Thyroid gland (tissue), 4 donors: Measurements from ENCODE around the gene ELOB. TPM values are rescaled to one million over a fixed set of nuclear protein-coding genes. Genes with fewer than 3 reads are reported as not detected.

ENCODE experiments used
- DNase-seq, 2 donors: peaks; one replicate each; pipeline ENCODE4 v3.0.0-alpha.2; 2019
- H3K27ac ChIP-seq, 3 donors: fragments of 200-600 bp; sonication (generic); 1 replicate in 2 of 3; 2 replicates in 1 of 3; pipeline ENCODE4 v1.5.1; 2016 to 2019; ENCODE audit warnings: mild to moderate bottlenecking in 1 of 3, moderate library complexity in 1 of 3
- H3K27me3 ChIP-seq: fragments of 200-600 bp; sonication (generic); one replicate; pipeline ENCODE4 v1.5.1; 2019
- H3K36me3 ChIP-seq, 2 donors: fragments of 200-600 bp; sonication (generic); one replicate each; pipeline ENCODE4 v1.5.1; 2016 to 2019
- H3K4me1 ChIP-seq, 2 donors: fragments of 200-600 bp; sonication (generic); one replicate each; pipeline ENCODE4 v1.5.1; 2017 to 2019
- H3K4me3 ChIP-seq, 3 donors: fragments of 200-600 bp; sonication (generic); replicated peaks in 1 of 3; 1 replicate in 2 of 3; 2 replicates in 1 of 3; pipeline ENCODE4 v1.5.1; 2016; ENCODE audit warnings: mild to moderate bottlenecking in 1 of 3
- H3K9me3 ChIP-seq: fragments of 200-600 bp; sonication (generic); one replicate; pipeline ENCODE4 v1.5.1; 2017
- POLR2A ChIP-seq, 2 donors: fragments of 450-650 bp; IDR thresholded peaks; one replicate each; pipeline ENCODE4 v1.6.1; 2017; ENCODE audit warnings: antibody characterized with exemption in 2 of 2, mild to moderate bottlenecking in 2 of 2, moderate library complexity in 1 of 2
- WGBS, 2 donors: methylation state at CpG; one replicate each; pipeline ENCODE4 v1.1.5; 2017; 5-methylcytosine and 5-hydroxymethylcytosine counted together
- intact Hi-C: fragments of 100-400 bp; cut with DNase I; formaldehyde crosslinking; loops from one replicate; pipeline ENCODE4 v1.15.1; 2023
- total RNA-seq, 4 donors: library from RNA; depleted of rRNA; stranded (reverse); fragments of >200 nt; gene quantifications; one replicate each; pipeline ENCODE4 v1.2.3, GENCODE V29; 2016
- TF ChIP-seq, protein P1 (sequence below), 6 experiments: fragments of 200-600 bp in 3 of 6; fragments of 450-650 bp in 3 of 6; sonication (generic) in 3 of 6; IDR thresholded peaks; one replicate each; pipeline ENCODE4 v1.5.1; 2016 to 2019; ENCODE audit warnings: antibody characterized with exemption in 6 of 6, mild to moderate bottlenecking in 2 of 6, inconsistent platforms in 1 of 6, moderate library complexity in 1 of 6

The ELOB gene
- total RNA-seq, 4 donors from 2014 or later: 373 to 786 (median 647) TPM

DNA sequence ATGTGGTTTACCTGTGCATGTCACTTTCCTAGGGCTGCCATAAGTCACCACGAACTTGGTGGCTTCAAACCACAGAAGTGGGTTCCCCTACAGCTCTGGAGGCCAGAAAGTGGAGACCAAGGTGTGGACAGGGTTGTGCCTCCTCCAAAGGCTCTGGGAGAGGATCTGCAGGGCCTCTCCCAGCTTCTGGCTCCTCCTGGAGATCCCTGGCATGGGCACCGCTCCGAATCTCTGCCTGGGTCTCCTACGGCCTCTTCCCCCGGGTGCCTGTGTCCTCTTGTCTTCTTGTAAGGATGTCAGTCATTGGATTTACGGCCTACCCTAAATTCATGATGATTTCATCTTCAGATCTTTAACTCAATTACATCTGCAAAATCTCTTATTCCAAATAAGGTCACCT lies 27.1 kb downstream of the ELOB start:
- intact Hi-C loops: no loop called here
- Histone ChIP-seq H3K27me3 (no peaks in the 10 kb centered on the region), H3K36me3 (no peaks in the 10 kb centered on the region), H3K27ac (no peak overlapping the region), H3K4me3 (no peak overlapping the region), H3K9me3 (no peaks in the 10 kb centered on the region), H3K4me1 (peaks cover 20 to 24% of the 10 kb centered on the region in 2 donors)
- TF ChIP-seq, protein P1, sequence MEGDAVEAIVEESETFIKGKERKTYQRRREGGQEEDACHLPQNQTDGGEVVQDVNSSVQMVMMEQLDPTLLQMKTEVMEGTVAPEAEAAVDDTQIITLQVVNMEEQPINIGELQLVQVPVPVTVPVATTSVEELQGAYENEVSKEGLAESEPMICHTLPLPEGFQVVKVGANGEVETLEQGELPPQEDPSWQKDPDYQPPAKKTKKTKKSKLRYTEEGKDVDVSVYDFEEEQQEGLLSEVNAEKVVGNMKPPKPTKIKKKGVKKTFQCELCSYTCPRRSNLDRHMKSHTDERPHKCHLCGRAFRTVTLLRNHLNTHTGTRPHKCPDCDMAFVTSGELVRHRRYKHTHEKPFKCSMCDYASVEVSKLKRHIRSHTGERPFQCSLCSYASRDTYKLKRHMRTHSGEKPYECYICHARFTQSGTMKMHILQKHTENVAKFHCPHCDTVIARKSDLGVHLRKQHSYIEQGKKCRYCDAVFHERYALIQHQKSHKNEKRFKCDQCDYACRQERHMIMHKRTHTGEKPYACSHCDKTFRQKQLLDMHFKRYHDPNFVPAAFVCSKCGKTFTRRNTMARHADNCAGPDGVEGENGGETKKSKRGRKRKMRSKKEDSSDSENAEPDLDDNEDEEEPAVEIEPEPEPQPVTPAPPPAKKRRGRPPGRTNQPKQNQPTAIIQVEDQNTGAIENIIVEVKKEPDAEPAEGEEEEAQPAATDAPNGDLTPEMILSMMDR (IDR thresholded peaks at IDR 0.05): no peak
- no peak for TF ChIP-seq POLR2A (IDR thresholded peaks at IDR 0.05)
- WGBS, 2 donors: 94 to 97% methylated on average over 5 to 6 of the region's 6 CpGs
- no peak for DNase-seq

DNA sequence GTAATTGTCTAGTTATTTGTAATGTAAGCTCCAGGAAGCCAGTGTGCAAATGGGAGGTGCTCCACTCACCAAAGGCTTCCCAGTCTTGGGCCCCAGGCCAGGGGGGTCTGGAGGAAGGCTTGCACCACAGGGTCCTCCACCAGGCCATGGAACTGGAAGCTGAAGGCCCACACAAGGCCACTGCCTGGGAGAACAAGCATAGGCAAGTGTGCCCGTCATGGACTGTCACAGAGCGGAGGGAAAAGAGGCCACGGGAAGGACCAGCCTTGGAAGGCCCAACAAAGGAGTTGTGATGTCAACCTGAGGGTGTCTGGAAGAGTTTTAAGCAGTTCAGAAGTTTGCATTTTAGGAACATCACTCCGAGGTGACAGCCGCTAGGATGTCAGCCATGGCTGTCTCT lies 27.6 kb downstream of the ELOB start:
- no peaks in the 10 kb centered on the region for H3K36me3 ChIP-seq
- H3K27me3 ChIP-seq: no peaks in the 10 kb centered on the region
- intact Hi-C loops: no loop called here
- DNase-seq: no peak
- H3K9me3 ChIP-seq: no peaks in the 10 kb centered on the region
- no peak overlapping the region for H3K27ac ChIP-seq
- no peak overlapping the region for H3K4me3 ChIP-seq
- 98 to 99% methylated on average over 5 of the region's 5 CpGs for WGBS, 2 donors
- TF ChIP-seq, protein P1 (IDR thresholded peaks at IDR 0.05): no peak
- TF ChIP-seq POLR2A (IDR thresholded peaks at IDR 0.05): no peak
- H3K4me1 ChIP-seq: peaks cover 15 to 19% of the 10 kb centered on the region in 2 donors

DNA sequence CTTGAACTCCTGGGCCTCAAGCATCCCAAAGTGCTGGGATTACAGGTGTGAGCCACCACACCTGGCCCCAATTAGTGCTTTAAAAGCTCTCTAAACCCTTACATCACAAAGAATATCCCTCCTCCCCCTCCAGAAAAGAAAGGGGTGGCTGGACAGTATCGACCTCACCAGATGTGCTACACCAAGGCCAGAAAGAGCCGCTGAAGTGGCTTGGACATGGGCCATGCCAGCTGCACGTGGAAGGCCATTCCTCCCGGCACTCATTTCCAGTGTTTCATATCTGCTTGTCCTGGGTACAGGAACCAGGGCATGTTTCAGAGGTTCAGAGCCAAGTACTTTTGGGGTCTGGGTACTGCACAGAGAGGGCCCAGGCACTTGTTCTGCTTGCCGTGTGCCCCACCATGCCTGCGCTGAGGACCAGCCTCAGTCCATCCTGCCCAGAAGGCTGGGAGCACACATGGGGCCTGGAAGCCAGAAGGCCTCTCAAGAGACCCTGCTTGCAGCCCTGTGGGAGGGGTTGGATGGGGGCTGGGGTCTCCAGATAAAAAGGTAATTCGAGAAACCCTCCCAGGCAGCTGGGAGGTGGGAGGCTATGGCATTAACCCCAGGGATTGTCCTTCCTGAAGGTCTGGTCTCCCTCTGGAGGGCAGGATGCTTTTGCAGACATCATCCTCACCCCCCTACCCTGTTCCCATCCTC lies 28.2 kb downstream of the ELOB start:
- Histone ChIP-seq H3K36me3 (no peaks in the 10 kb centered on the region), H3K27ac (no peak overlapping the region), H3K27me3 (no peaks in the 10 kb centered on the region), H3K4me1 (peaks cover 9 to 13% of the 10 kb centered on the region in 2 donors), H3K9me3 (no peaks in the 10 kb centered on the region), H3K4me3 (no peak overlapping the region)
- intact Hi-C loops: no loop called here
- no peak for DNase-seq
- TF ChIP-seq POLR2A (IDR thresholded peaks at IDR 0.05): no peak
- TF ChIP-seq, protein P1 (IDR thresholded peaks at IDR 0.05): no peak
- 81 to 90% methylated on average over 5 of the region's 7 CpGs for WGBS, 2 donors

DNA sequence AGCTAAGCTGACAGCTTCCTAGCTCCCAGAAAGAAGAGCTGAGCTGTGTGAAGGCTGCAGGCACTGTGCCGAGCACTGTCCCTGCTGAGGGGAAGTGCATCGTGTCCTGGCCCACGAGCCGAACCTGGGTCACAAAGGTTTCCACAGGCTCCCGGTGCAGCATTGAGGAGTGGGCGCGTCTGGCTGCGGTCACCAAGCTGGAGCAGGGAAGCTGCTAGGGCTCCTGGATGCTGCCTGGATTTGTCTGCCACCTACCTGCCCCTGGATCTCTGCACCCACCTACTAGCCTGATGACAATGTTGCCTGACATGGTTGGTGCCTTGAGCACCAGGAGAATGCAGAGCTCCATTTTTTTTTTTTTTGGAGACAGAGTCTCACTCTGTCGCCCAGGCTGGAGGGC lies 31.1 kb downstream of the ELOB start:
- no peaks in the 10 kb centered on the region for H3K4me1 ChIP-seq
- 85 to 87% methylated on average over 9 of the region's 9 CpGs for WGBS, 2 donors
- TF ChIP-seq, protein P1 (IDR thresholded peaks at IDR 0.05): no peak
- no peak for TF ChIP-seq POLR2A (IDR thresholded peaks at IDR 0.05)
- H3K27me3 ChIP-seq: no peaks in the 10 kb centered on the region
- H3K4me3 ChIP-seq: no peak overlapping the region
- H3K9me3 ChIP-seq: no peaks in the 10 kb centered on the region
- no peaks in the 10 kb centered on the region for H3K36me3 ChIP-seq
- DNase-seq: no peak
- no peak overlapping the region for H3K27ac ChIP-seq
- intact Hi-C loops: no loop called here

DNA sequence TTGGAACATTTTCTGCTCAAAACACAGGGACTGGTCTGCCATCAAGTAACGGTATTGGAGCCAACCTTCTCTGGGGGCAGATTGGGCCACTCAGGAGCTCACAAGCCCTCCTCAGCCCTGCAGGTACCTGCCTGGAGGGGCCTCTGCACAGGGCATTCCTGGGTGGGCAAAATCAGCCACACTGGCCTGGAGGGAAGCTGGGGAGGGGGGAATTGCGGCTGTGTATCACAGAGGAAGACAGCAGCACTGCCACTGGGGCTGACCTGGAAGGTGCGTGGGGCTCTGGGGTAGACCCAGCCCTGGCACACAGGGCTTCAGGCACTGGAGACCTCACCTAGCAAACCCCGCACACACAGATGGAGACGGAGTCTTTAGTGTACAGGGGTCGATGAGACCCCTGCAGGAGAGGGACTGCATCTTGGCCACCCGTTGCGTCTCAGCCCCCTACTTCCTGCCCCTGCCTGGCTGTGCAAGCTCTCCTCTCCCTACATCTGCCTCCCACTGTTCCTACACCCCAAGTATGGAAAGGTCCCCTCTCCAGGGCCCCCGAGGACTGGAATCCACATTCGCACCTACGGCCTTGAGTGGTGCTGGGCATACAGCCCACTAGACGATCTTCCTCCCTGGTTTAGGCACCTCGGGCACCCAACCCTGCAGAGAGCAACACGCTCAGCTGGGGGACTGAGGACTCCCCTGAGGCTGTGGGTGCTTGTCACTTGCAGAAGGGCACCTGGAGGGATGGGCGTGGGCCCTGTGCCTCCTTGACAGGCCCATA lies 31.8 kb downstream of the ELOB start:
- WGBS, 2 donors: 56 to 64% methylated on average over 13 of the region's 15 CpGs
- no peaks in the 10 kb centered on the region for H3K9me3 ChIP-seq
- TF ChIP-seq, protein P1 (IDR thresholded peaks at IDR 0.05): no peak

More for the DNA sequence above, 31.8 kb downstream of the ELOB start:
- no peak for DNase-seq
- Histone ChIP-seq H3K27me3 (no peaks in the 10 kb centered on the region), H3K36me3 (no peaks in the 10 kb centered on the region), H3K4me1 (no peaks in the 10 kb centered on the region), H3K27ac (no peak overlapping the region), H3K4me3 (no peak overlapping the region)
- intact Hi-C loops: no loop called here
